ENCODE measurements around the gene MED13. TPM values are rescaled to one million over a fixed set of nuclear protein-coding genes. Genes with fewer than 3 reads are reported as not detected.
A peak's percentile ranks its signal among the peaks of the same experiment; 100 is the strongest.
"Not testable (repeated sequence)": the region's sequence is repeated elsewhere in the genome, so short reads cannot be mapped to it uniquely, and the experiment has no call there.

Gene MED13
- total RNA-seq, 2 donors from 2014 or later, result 76.5 to 98.3 TPM

GRCh38 chr17:62030264-62030663 lies 34.8 kb downstream of the MED13 start:
- H3K27me3 Mint-ChIP-seq, result no peaks in the 10 kb centered on the region
- peaks cover 16% of the 10 kb centered on the region for H3K4me1 Mint-ChIP-seq
- DNase-seq (no peak), ATAC-seq (no peak)
- peaks cover 9% of the 10 kb centered on the region for H3K36me3 Mint-ChIP-seq (ENCODE audit: low read depth)
- no peak overlapping the region for H3K27ac Mint-ChIP-seq
- H3K4me3 Mint-ChIP-seq, result no peak overlapping the region
- H3K9me3 ChIP-seq (ENCODE audit: control insufficient read depth, low read length, poor library complexity, severe bottlenecking), result no peaks in the 10 kb centered on the region

DNA sequence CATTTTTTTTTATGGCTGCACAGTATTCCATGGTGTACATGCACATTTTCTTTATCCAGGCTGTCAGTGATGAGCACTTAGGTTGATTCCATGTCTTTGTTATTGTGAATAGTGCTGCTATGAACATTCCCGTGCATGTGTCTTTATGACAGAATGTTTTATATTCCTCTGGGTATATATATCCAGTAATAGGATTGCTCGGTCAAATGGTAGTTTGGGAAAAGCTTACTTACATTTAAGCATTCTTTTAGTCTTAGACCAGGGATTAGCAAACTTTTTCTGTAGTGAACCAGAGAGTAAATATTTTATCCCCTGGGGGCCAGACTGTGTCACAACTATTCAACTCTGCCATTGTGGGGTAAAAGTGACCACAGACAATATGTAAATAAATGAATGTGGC lies 40.2 kb downstream of the MED13 start:
- DNase-seq, result no peak
- no peak overlapping the region for H3K4me3 Mint-ChIP-seq
- H3K27ac Mint-ChIP-seq, result no peak overlapping the region
- peaks cover 13% of the 10 kb centered on the region for H3K4me1 Mint-ChIP-seq
- no peaks in the 10 kb centered on the region for H3K27me3 Mint-ChIP-seq
- H3K9me3 ChIP-seq (ENCODE audit: control insufficient read depth, low read length, poor library complexity, severe bottlenecking), result no peaks in the 10 kb centered on the region
- ATAC-seq, result no peak
- peaks cover 11% of the 10 kb centered on the region for H3K36me3 Mint-ChIP-seq (ENCODE audit: low read depth)

DNA sequence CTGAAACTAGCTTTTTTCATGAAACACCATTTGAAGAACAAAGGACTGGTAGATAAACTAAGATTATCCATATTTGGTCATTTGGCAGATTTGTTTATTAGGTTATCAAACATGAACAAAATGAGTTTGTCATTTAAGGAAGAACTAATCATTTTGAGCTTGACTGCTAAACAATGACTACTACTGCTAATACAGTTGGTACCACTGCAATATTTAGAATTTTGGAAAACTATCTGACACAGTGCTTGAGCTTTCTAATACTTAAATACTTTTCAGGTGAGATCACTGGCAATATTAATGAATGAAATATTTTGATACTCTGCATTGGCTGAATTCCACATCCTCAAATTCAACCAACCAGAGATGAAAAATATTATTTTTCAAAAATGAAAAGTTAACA lies 47.2 kb downstream of the MED13 start:
- Mint-ChIP-seq H3K36me3 (ENCODE audit: low read depth) (peaks cover 2% of the 10 kb centered on the region), H3K27ac (no peak overlapping the region), H3K4me3 (no peak overlapping the region), H3K27me3 (no peaks in the 10 kb centered on the region), H3K4me1 (peaks cover 6% of the 10 kb centered on the region)
- DNase-seq (no peak), ATAC-seq (no peak)
- no peaks in the 10 kb centered on the region for H3K9me3 ChIP-seq (ENCODE audit: control insufficient read depth, low read length, poor library complexity, severe bottlenecking)

DNA sequence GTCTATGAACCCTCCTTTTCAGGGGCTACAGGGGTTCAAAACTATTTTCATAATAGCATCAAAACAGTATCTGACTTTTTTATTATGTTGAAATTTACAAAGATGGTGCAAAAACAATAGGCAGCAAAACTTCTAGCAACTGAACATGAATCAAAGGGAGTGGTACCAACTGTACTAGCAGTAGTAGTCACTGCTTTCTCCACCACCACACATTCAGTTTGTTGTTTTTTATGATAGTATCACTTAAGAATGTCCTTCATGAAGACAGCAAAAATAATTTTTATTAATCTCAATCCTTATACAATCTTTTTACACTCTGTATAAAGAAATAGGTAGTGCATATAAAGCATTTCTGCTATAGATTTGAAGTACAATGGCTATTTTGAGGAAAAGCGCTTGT lies 47.6 kb downstream of the MED13 start:
- peaks cover 6% of the 10 kb centered on the region for H3K4me1 Mint-ChIP-seq
- peak overlapping the region; percentile 21 for H3K27ac Mint-ChIP-seq
- peaks cover 2% of the 10 kb centered on the region for H3K36me3 Mint-ChIP-seq (ENCODE audit: low read depth)

GRCh38 chr17:62014526-62014925 lies 50.6 kb downstream of the MED13 start:
- no peak for ATAC-seq
- H3K27ac Mint-ChIP-seq, result no peak overlapping the region
- peaks cover 2% of the 10 kb centered on the region for H3K36me3 Mint-ChIP-seq (ENCODE audit: low read depth)
- H3K4me3 Mint-ChIP-seq, result no peak overlapping the region
- no peaks in the 10 kb centered on the region for H3K27me3 Mint-ChIP-seq
- DNase-seq, result no peak
- no peaks in the 10 kb centered on the region for H3K9me3 ChIP-seq (ENCODE audit: control insufficient read depth, low read length, poor library complexity, severe bottlenecking)
- peaks cover 6% of the 10 kb centered on the region for H3K4me1 Mint-ChIP-seq

More for the DNA sequence above, 47.6 kb downstream of the MED13 start:
- ATAC-seq (no peak), DNase-seq (no peak)
- Mint-ChIP-seq H3K4me3 (no peak overlapping the region), H3K27me3 (no peaks in the 10 kb centered on the region)
- H3K9me3 ChIP-seq (ENCODE audit: control insufficient read depth, low read length, poor library complexity, severe bottlenecking), result no peaks in the 10 kb centered on the region

DNA sequence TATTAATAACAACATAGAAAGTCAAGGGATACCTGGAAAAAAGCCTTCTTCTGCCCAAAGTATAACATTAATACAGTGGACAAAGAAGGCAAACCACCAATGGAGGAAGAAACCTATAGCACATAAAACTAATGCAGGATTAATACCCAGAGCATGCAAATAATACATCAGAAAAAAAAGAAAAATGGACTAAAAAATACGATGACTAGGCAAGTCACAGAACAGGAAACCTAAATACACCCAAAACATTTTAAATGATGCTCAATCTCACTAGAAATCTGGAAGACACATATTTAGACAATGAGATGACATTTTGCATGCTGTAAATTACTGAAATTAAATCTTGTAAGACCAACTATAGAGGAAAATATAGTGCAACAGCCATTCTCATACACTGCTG lies 55.9 kb downstream of the MED13 start:
- no peaks in the 10 kb centered on the region for H3K27me3 Mint-ChIP-seq
- H3K27ac Mint-ChIP-seq, result peak overlapping the region; percentile 29
- ATAC-seq, result no peak

GRCh38 chr17:62008294-62008693 lies 56.8 kb downstream of the MED13 start:
- ATAC-seq (no peak), DNase-seq (no peak)
- Mint-ChIP-seq H3K27ac (peak overlapping the region; percentile 29), H3K27me3 (no peaks in the 10 kb centered on the region), H3K36me3 (ENCODE audit: low read depth) (peaks cover 2% of the 10 kb centered on the region), H3K4me3 (peak overlapping the region; percentile 28), H3K4me1 (peaks cover 19% of the 10 kb centered on the region)
- no peaks in the 10 kb centered on the region for H3K9me3 ChIP-seq (ENCODE audit: control insufficient read depth, low read length, poor library complexity, severe bottlenecking)

More for the DNA sequence above, 55.9 kb downstream of the MED13 start:
- no peaks in the 10 kb centered on the region for H3K9me3 ChIP-seq (ENCODE audit: control insufficient read depth, low read length, poor library complexity, severe bottlenecking)
- peaks cover 4% of the 10 kb centered on the region for H3K36me3 Mint-ChIP-seq (ENCODE audit: low read depth)
- DNase-seq, result no peak
- H3K4me3 Mint-ChIP-seq, result no peak overlapping the region
- peaks cover 22% of the 10 kb centered on the region for H3K4me1 Mint-ChIP-seq

DNA sequence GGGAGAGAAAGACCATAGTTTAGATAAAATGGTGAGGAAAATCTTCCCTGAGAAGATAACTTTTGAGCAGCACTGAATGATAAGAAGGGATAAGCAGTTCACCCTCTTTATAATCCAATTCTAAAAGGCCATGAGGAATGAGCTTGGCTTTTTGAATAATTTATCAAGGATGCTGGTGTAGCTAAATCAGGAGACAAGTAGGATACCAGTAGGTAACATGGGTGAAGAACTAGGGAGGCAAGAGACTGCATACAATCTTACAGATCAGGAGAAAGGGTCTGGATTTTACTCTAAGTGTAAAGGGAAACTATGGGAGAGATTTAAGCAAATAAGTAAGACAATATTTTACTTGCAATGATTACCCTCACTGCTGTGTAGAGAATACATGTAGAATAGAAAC lies 60.7 kb downstream of the MED13 start:
- no peak overlapping the region for H3K27ac Mint-ChIP-seq
- no peak overlapping the region for H3K4me3 Mint-ChIP-seq
- ATAC-seq (no peak), DNase-seq (no peak)
- H3K36me3 Mint-ChIP-seq (ENCODE audit: low read depth), result peaks cover 9% of the 10 kb centered on the region
- H3K4me1 Mint-ChIP-seq, result peaks cover 30% of the 10 kb centered on the region
- H3K27me3 Mint-ChIP-seq, result no peaks in the 10 kb centered on the region
- H3K9me3 ChIP-seq (ENCODE audit: control insufficient read depth, low read length, poor library complexity, severe bottlenecking), result no peaks in the 10 kb centered on the region

- not testable (repeated sequence) for H3K36me3 Mint-ChIP-seq (ENCODE audit: low read depth); H3K27me3 Mint-ChIP-seq; ATAC-seq
Observed at GRCh38 chr17:62003141-62003540, 61.9 kb downstream of the MED13 start.

GRCh38 chr17:62001105-62001504 lies 64.0 kb downstream of the MED13 start:
- Mint-ChIP-seq H3K27me3 (no peaks in the 10 kb centered on the region), H3K27ac (no peak overlapping the region), H3K36me3 (ENCODE audit: low read depth) (peaks cover 7% of the 10 kb centered on the region), H3K4me1 (peaks cover 29% of the 10 kb centered on the region), H3K4me3 (no peak overlapping the region)
- no peak for DNase-seq
- no peaks in the 10 kb centered on the region for H3K9me3 ChIP-seq (ENCODE audit: control insufficient read depth, low read length, poor library complexity, severe bottlenecking)
- no peak for ATAC-seq

More at GRCh38 chr17:62003141-62003540, 61.9 kb downstream of the MED13 start:
- H3K4me3 Mint-ChIP-seq; H3K9me3 ChIP-seq (ENCODE audit: control insufficient read depth, low read length, poor library complexity, severe bottlenecking); H3K27ac Mint-ChIP-seq; DNase-seq: not testable (repeated sequence)
- peaks cover 28% of the 10 kb centered on the region for H3K4me1 Mint-ChIP-seq

GRCh38 chr17:62000186-62000585 lies 64.9 kb downstream of the MED13 start:
- Mint-ChIP-seq H3K4me1 (peaks cover 24% of the 10 kb centered on the region), H3K27me3 (no peaks in the 10 kb centered on the region), H3K4me3 (no peak overlapping the region), H3K36me3 (ENCODE audit: low read depth) (peaks cover 7% of the 10 kb centered on the region), H3K27ac (peak overlapping the region; percentile 19)
- DNase-seq (no peak), ATAC-seq (no peak)
- no peaks in the 10 kb centered on the region for H3K9me3 ChIP-seq (ENCODE audit: control insufficient read depth, low read length, poor library complexity, severe bottlenecking)

GRCh38 chr17:61998534-61998933 lies 66.5 kb downstream of the MED13 start:
- H3K4me3 Mint-ChIP-seq; H3K9me3 ChIP-seq (ENCODE audit: control insufficient read depth, low read length, poor library complexity, severe bottlenecking); H3K27me3 Mint-ChIP-seq; ATAC-seq; H3K36me3 Mint-ChIP-seq (ENCODE audit: low read depth); DNase-seq: not testable (repeated sequence)
- H3K4me1 Mint-ChIP-seq, result peaks cover 20% of the 10 kb centered on the region
- peak overlapping the region; percentile 61 for H3K27ac Mint-ChIP-seq

DNA sequence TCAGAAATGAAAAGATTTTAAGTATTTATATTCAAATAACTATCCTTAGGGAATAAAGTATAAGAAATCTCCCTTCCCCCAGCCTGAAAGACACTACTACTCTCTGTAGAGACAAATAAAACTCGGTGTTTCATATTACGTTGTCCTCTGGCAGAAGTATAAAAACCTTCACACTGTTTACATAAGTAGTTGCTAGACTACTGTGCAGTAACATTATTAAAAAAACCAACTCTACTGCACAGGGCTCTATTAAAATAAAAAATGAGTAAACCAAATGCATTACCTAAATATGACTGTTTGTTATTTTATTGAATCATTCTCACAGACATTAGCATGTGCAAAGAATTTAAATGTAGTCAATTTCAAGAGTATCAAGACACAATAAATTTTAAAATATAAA lies 67.4 kb downstream of the MED13 start:
- H3K27ac Mint-ChIP-seq, result peak overlapping the region; percentile 61
- DNase-seq, result no peak
- peaks cover 20% of the 10 kb centered on the region for H3K4me1 Mint-ChIP-seq
- no peaks in the 10 kb centered on the region for H3K27me3 Mint-ChIP-seq
- H3K4me3 Mint-ChIP-seq, result no peak overlapping the region
- no peaks in the 10 kb centered on the region for H3K9me3 ChIP-seq (ENCODE audit: control insufficient read depth, low read length, poor library complexity, severe bottlenecking)
- no peak for ATAC-seq
- peaks cover 7% of the 10 kb centered on the region for H3K36me3 Mint-ChIP-seq (ENCODE audit: low read depth)

DNA sequence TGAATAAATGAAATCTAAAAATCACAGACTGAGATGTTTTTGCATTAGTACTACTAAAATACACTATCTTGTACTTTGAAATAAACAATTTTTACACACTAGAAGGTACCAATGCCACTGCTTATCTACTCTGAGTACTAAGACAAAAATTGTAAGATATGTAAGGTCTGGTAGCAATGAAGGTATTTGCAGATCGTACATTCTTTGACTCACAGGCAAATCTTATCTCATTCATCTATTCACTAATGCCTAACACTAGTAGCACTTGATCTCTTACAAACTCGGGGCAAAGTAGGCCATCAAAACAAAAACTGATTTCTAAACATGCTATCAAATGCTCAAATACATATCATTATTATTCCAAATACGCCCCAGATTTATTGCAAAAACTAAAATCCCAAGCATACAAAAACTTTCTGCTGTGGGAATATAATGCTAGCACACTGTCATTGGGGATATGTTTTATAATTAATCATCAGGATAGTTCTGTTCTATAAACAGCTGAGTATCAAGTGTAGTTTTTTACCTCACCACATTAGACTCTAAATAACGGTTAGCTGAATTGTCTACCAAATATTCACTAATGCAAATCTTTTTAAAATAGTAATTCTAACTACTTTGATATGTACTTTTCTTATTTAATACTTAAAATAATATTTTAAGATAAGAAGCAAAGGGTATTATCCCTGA lies 68.0 kb downstream of the MED13 start:
- H3K4me3 Mint-ChIP-seq, result no peak overlapping the region
- no peaks in the 10 kb centered on the region for H3K9me3 ChIP-seq (ENCODE audit: control insufficient read depth, low read length, poor library complexity, severe bottlenecking)
- H3K27ac Mint-ChIP-seq, result peak overlapping the region; percentile 53
- no peak for ATAC-seq
- peaks cover 7% of the 10 kb centered on the region for H3K36me3 Mint-ChIP-seq (ENCODE audit: low read depth)
- no peaks in the 10 kb centered on the region for H3K27me3 Mint-ChIP-seq
- DNase-seq, result no peak
- H3K4me1 Mint-ChIP-seq, result peaks cover 20% of the 10 kb centered on the region

Measured in T-helper 17 cell (primary cell).